Activated gamma-delta T cell treated with Interleukin-2 at 50 U/mL for 16 hours (primary cell): ENCODE measurements around the gene POU6F2.
A peak's percentile ranks its signal among the peaks of the same experiment; 100 is the strongest.

Source experiments
- DNase-seq: peaks from one replicate; pipeline ENCODE4 v3.0.0-alpha.2; 2020

Gene POU6F2

DNA sequence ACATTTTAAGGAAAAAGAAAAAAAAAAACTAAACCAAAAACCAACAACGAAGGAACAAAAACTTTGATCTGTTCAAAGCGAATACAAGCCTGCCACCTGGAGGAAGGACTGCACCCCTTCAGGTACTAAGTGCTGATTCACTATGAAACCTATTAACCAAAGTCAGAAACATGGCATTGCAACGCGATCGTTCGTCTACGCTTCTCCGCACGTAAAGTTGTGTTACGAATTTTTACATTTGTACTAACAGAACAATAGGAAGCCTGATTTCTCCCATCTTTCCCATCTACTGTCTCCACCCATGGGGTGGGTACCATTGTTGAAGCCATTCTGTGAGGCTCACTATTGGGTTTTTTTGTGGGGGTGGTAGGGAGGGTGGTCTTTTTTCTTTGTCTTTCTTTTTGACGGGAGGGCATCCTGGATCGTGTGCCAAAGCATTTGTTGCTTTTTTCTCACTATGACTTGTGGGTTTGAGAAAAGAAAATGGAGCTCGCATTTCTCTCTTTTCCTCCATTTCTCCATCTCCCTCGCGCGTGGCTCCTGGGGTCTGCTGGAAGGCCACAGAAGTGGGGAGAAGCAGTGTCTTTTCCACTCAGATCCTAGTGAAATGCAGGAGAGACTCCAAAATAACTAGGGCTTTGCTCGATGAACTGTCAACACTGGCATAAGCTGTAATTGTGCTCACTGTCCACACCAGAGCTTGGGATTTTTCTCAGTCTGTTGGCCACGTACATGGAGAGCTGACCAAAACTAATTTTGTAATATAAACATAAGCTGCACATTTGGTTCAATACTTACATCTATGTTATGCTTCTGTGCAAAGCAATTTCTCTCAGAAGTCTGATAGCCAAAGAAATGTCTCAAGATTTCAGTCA, 487.6 kb downstream of the POU6F2 start:
- DNase-seq: peak; percentile 12

- no peak for DNase-seq
Measured at GRCh38 chr7:39468261-39468660, 490.6 kb downstream of the POU6F2 start.

GRCh38 chr7:39468808-39469374, 491.2 kb downstream of the POU6F2 start:
- no peak for DNase-seq

DNA sequence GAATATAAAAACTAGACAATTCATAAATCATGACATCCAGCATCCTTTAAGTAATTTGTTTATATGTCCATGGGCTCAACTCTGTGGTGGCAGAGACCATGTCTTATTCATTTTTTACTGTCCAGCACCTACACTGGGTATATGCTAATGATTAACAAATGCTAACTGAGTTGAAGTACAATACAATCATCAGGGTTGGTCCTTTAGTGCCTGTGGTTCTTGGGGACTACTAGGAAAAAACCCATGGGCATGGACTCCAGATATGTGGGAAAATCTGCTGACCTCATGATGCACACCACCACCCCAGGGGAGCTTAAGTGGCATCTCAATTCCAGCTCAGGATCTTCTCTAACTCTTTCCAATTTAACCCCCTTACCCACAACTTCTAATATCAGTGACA, 503.2 kb downstream of the POU6F2 start:
- DNase-seq: no peak

DNA sequence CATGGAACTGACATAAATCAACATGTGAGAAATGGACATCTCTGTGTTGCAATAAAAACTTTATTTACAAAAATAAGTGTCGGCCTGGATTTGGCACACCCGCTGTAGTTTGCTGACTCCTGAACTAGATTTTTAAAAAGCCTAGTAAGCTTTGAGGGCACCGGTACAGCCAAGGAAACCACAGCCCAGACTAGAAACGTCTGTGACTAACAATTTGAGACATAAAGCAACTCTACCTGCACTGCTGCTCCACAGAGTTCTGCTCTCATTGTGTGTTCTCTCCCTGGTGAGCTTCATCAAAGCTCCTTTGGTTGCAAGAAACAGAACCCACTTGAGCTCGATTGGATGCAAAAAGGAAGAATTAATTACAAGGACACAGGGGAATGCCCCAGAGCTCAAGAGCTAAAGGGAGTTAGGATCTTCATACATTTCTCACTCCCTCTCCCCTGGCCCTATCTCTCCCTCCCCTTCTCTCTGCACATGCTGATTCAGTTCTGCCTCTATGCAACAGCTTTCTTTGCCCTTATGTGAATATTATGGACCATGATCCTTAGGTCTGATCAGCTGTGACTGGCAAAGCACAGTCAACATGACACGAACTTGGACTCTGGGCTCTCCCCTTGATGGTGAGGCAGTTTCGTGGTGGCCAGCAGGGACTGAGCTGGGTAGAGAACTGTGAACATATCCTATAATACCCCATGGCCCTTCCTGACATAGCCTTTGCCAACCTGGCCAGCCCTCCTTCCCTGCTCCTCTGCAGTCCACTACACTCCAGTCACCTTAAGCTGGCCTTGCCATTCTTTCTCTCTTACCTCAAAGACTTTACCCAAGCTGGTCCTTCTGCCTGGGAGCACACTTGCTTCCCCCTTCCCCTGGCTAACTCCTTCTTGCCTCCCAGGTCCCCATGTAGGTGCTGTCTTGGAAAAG, 511.0 kb downstream of the POU6F2 start:
- DNase-seq: no peak

DNA sequence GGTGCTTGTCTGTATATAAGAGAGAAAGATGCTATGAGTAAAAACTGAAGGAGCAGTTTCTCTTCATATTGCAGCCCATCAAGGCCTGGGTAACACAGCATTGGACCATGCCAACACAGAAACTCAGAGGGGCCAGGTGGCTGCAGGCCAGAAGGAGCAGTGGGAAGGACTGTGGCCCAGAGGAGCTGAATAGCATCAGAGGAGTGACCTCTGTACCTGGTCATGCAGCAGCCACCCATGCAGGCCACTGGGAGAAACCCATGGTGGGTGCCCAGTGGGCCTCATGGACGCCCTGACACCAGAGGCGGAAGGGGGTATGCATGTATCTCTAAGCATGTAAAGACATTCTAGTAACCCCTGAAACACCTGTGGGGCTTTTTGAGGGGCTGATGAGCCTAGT, 512.6 kb downstream of the POU6F2 start:
- no peak for DNase-seq

DNA sequence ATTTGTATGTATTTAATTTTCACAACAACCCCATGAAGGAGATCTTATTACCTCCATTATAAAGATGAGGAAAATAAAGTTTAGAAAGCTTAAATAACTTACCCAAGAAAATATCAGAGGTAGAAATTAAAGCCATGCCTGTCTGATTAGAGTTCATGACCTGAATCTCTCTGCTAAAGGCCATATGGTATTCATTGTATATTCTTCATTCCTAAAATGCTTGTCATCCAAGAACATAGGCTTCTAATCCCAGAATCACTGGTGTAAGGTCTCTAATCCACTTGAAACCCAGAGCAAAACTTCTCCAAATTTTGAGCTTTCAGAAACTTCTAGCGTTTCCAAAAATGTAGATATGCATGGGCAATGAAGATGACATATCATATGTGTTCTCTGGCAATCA, 516.2 kb downstream of the POU6F2 start:
- no peak for DNase-seq

GRCh38 chr7:39501358-39501757, 523.6 kb downstream of the POU6F2 start:
- DNase-seq: no peak

DNA sequence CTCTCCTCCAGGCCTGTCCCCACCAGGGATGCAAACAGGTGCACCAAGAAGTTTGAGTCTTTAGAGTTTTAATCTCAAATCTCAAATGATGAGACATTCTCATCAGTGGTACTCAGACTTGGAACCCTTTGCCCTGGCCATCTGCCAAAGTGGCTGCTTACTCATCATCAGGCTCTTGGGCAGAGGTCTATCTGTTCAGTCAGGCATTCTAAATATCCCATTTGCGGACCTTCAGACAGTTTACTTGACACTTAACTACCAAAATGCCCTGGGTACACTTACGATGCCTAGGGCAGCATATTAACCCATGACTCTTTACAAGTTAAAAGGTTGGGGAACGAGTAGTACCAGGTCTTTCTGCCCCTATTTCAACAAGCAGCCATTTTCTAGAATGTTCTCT, 527.3 kb downstream of the POU6F2 start:
- no peak for DNase-seq

DNA sequence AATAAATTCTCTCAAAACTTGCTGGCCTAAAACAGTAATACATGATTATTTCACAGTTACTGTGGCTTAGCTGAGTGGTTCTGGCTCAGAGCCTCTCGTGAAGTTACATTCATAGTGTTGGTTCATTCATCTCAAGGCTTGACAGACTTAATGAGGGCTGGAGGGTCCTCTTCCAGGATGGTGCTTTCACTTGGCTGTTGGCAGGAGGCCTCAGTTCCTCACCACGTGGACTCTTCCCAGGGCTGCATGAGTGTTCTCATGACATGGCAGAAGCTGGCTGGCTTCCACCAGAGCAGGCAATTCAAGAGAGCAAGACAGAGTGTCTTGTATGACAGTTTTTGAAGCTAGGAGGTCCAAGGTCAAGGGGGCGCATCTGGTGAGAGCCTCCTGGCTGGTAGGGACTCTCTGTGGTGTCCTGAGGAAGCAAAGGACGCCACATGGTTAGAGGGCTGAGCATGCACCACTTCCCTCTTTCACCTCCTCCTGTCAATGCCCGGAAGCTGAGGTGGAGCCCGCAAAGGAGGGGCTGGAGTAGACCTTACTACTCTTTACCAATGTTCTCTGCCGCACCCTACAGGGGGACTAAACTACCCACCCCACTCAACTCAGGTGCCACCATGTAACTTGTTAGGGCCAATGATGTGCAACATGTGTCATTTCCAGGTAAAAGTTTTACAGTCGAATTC, 530.3 kb downstream of the POU6F2 start:
- DNase-seq: peak; percentile 4

DNA sequence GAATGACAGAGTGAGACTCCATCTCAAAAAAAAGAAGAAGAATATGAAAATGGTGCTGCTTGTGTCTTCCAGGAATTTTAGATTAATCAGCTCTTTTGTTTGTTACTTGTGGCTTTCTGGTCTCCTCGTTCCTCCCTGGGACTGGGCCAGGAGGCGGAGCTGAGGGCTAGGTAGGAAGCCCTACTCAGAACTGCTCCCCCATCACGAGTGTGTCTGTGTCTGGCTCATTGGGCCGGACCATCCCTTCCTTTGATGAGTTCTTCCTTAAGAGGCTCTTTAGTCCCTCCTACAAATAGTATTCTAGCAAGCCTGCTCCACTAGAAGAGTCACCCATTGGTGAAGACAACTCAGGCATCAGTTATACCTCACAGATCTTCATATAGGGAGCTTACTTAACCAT, 531.7 kb downstream of the POU6F2 start:
- DNase-seq: no peak

DNA sequence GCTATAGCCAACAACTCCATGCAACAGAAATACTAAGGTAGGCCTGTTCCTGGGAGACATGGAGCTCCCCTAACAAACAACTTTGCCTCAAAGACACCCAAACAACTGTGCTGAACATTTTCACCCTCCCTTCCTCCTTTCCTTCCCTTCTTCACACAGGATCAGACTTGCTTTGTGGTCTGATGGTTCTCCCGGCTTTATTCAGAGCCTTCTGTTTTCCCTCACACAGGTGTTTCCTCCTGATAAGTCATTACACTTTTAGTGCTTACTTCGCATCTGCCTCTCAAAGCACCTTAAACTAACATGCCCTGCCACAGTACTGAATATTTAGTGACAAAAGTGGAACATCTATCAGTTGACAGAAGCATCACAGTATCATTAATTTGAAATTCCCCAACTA, 532.2 kb downstream of the POU6F2 start:
- no peak for DNase-seq

- no peak for DNase-seq
Measured at GRCh38 chr7:39510864-39511354, 533.2 kb downstream of the POU6F2 start.

GRCh38 chr7:39515534-39516228, 538.0 kb downstream of the POU6F2 start:
- DNase-seq: no peak

DNA sequence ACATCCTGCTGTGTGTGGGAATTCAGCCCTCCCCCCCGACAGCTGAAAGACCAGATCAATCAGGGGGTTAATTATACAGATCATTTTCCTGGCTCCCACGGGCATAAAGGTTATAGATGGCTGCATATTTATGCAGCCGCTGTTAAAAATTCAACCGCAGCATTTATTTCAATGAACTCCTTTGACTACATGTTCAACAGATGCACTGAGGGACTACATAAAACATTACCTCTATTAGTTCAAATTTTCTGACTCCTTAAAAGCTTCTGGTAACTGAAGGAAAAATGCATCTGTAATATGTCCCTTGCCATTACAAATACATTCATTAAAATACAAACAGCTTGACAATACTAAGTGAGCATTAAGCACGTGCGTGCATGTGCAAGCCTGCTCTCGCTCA, 538.8 kb downstream of the POU6F2 start:
- no peak for DNase-seq

DNA sequence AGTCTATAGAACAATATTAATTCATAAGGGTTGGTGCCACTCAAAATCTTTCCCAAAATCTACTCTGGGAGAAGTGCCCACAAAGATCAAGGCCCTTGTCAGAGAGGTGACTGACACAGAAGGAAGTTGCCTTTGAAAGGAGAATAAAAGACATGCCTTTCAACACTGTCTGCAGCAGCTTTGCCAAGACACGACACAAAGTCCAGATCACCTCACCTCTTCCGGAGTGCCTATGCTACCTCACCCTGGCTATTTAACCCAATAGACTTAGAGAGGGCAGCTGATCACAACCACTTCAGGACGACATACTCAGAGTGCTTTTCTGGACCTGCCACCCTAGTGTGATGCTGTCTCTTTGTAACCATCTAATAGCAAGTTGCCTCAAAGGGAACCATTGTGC, 539.5 kb downstream of the POU6F2 start:
- DNase-seq: no peak
